MV-4-11 (cell line): ENCODE data around the gene PRTN3.
"Not testable (repeated sequence)": the region's sequence is repeated elsewhere in the genome, so short reads cannot be mapped to it uniquely, and the experiment has no call there.

Experiments
- DNase-seq: peaks from one replicate; lab custom pipeline; 2025; lab: John Stamatoyannopoulos, UW

The PRTN3 gene

DNA sequence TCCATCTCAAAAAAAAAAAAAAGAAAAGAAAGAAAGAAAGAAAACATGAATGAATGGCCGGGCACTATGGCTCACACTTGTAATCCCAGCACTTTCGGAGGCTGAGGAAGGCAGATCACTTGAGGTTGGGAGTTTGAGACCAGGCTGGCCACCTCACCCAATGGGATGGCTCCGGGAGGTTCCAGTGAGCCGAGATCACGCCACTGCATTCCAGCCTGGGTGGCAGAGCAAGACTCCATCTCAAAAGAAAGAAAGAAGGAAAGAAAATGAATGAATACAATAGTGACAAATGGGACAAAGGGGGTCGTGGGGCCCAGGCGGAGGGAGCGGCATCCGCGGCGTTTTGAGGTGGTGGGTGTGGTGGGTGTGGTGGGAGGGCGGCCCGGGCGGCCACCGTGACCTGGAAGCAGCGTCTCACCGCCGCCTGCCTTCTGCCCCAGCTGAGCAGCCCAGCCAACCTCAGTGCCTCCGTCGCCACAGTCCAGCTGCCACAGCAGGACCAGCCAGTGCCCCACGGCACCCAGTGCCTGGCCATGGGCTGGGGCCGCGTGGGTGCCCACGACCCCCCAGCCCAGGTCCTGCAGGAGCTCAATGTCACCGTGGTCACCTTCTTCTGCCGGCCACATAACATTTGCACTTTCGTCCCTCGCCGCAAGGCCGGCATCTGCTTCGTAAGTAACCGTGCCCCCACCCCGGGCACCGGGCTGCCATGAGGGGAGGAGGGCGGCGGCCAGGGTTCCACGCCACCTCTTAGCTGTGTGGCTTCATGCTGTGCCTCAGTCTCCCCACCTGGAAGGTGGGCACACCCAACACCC is 5.1 kb downstream of the PRTN3 start:
- no peak for DNase-seq

DNA sequence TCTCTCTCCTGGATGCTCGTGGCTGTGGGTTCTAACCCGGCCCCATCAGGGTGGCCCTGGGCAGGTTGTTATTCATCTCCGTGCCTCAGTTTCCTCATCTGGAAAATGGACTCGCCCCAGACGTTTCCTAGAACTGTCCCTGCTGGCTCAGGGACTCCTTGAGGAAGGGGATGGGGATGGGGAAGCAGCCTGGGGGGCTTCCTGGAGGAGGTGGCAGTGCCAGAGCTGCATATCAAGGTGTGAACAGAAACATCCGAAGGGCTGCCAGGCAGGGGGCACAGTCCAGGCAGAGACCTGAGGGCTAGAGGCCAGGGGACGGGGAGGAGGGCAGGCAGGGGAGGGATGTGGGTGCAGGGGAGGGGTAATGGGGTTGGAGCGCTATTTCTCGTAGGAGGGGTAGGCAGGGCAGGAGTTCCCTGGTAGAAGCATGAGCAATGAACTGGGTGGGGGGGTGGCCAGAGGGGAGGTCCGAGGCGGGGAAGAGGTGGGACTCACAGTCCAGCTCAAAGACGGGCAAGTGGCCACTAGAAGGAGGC is 7.7 kb downstream of the PRTN3 start:
- peak; percentile 56 for DNase-seq

DNA sequence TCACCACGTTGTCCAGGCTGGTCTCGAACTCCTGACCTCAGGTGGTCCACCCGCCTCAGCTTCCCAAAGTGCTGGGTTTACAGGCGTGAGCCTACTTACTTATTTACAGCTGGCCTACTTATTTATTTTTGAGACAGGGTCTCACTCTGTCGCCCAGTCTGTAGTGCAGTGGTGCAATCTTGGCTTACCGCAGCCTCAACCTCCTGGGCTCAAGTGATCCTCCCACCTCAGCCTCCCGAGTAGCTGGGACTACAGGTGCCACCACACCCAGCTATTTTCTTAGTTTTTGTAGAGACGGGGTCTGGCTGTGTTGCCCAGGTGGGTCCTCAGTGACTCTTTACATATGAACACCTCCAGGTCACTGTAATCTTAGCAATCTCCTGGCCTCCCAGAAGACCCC is 8.4 kb downstream of the PRTN3 start:
- DNase-seq: not testable (repeated sequence)

DNA sequence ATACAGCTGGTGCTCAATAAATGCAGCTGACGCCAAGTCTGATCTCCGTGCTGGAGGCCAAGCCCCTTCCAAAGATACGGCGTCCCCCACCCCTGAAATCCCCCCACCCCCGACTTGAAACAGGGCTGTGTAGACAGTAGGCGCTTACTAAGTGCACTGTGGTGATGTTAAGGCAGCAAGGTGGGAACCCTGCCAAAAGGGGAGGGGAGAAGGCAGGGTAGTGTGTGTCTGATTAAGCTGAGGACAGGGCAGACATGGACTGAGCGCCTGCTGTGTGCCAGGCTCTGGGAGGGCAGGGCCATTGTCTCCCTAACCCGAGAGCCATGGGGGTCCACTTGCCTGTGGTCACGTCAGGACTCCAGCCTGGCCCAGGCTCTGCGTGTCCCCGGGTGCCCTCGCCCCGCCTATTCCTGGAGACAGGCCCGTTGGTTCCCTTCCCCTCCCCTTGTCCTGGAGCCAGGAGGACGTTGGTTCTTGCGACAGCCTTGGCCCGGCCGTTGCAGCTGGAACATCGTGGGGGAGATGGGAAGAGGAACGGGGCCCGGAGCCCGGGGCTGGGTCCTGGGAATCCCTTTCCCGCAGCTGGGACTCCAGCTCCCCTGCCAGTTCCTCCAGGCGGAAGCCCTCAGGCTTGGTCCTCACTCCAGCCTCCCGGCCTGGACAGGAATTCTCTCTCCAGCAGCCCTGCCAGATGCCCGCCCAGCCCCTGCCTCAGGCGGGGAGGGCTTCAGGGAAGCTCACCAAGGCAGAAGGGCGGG is 9.6 kb downstream of the PRTN3 start:
- peak; percentile 90 for DNase-seq

DNA sequence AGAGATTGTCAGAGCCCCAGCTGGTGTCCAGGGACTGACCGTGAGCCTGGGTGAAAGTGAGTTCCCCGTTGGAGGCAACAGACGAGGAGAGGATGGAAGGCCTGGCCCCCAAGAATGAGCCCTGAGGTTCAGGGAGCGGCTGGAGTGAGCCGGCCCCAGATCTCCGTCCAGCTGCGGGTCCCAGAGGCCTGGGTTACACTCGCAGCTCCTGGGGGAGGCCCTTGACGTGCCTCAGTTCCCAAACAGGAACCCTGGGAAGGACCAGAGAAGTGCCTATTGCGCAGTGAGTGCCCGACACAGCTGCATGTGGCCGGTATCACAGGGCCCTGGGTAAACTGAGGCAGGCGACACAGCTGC is 10.2 kb downstream of the PRTN3 start:
- no peak for DNase-seq

DNA sequence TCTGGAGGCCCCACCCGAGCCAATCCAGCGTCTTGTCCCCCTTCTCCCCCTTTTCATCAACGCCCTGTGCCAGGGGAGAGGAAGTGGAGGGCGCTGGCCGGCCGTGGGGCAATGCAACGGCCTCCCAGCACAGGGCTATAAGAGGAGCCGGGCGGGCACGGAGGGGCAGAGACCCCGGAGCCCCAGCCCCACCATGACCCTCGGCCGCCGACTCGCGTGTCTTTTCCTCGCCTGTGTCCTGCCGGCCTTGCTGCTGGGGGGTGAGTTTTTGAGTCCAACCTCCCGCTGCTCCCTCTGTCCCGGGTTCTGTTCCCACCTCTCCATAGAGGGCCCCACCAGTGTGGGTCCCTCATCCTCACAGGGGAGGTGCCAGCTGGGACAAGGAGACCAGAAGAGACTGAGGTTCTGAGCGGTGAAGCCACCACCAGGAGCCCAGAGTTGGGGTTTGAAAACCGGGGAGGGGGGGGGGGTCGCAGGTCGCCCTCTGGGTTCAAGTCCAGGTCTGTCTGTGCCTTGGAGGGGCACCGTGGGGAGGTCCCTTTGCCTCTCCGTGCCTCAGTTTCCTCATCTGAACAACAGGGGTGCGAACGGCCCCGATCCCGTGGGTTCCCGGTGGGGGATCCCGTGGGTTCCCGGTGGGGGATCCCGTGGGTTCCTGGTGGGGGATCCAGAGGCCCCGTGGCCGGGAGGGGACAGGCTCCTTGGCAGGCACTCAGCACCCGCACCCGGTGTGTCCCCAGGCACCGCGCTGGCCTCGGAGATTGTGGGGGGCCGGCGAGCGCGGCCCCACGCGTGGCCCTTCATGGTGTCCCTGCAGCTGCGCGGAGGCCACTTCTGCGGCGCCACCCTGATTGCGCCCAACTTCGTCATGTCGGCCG is 11.6 kb downstream of the PRTN3 start, which contains the start of gene ELANE:
Gene ELANE, plus strand, starts transcription at position 168 of the 878 bp plus-strand sequence. Its CDS starts 26 bp downstream, at position 194.
- DNase-seq: peak; percentile 53

DNA sequence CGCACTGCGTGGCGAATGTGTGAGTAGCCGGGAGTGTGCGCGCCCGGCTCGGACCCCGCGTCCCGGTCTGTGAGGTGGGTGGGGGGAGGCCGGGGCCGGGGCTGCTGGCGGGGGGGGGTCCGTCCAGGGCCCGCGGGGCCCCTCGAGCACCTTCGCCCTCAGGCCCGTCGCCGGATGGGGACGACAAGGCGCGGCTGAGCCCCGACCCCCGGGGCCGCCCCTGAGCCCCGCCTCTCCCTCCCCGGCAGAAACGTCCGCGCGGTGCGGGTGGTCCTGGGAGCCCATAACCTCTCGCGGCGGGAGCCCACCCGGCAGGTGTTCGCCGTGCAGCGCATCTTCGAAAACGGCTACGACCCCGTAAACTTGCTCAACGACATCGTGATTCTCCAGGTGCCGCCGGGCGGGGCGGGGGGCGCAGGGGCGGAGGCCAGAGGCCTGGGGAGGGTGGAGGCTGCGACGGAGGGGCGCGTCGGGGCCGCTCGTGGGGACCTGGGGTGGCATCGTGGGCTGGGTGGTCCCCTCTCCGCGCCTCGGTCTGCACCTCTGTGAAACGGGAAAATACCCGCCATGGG is 12.3 kb downstream of the PRTN3 start:
- DNase-seq: no peak

DNA sequence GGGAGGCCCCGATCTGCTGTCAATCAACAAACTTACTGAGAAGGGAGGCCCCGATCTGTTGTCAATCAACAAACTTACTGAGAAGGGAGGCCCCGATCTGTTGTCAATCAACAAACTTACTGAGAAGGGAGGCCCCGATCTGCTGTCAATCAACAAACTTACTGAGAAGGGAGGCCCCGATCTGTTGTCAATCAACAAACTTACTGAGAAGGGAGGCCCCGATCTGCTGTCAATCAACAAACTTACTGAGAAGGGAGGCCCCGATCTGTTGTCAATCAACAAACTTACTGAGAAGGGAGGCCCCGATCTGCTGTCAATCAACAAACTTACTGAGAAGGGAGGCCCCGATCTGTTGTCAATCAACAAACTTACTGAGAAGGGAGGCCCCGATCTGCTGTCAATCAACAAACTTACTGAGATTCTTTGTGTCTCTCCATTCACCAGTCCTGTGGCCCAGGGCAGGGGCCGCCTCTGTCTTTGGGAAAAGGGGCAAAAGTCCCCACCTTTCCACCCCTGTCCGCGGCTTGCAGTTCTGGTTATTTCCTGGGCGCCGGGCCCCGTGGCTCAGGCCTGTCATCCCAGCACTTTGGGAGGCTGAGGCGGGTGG is 12.9 kb downstream of the PRTN3 start:
- DNase-seq: not testable (repeated sequence)

DNA sequence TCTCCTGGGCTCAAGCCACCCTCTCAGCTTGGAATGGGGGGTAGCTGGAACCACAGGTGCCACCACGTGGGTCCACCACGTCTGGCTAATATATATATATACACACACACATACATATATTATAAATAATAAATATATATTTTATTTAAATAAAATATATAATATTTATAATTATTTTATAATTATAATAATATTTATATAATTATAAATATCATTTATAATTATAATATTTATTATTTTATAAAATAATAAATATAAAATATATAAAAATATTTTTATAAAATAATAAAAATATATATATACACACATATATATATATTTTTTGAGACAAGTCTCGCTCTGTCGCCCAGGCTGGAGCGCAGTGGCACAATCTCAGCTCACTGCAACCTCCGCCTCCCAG is 13.8 kb downstream of the PRTN3 start:
- no peak for DNase-seq

DNA sequence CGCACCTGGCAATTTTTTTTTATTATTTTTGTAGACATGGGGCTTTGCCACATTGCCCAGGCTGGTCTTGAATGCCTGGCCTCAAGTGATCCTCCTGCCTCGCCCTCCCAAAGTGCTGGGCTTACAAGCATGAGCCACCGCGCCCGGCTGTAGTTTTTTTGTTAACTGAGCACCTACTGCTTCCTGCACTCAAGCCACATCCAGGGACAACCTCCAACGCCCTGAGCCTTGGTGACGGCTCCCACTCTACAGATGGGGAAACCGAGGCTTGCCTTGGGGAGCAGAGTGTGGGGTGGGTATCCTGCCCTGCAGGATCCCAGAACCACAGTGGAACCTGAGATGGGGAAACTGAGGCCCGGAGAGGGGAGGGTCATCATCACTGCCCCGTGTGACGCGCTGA is 14.3 kb downstream of the PRTN3 start:
- no peak for DNase-seq

DNA sequence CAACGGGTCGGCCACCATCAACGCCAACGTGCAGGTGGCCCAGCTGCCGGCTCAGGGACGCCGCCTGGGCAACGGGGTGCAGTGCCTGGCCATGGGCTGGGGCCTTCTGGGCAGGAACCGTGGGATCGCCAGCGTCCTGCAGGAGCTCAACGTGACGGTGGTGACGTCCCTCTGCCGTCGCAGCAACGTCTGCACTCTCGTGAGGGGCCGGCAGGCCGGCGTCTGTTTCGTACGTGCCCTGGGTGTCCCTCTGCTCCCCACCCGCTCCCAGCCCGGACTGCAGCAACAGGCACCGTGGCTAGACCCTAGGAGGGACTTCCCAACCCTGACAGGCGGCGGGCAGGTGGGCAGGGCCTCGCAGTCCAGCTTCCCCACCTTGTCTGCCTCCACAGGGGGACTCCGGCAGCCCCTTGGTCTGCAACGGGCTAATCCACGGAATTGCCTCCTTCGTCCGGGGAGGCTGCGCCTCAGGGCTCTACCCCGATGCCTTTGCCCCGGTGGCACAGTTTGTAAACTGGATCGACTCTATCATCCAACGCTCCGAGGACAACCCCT is 14.8 kb downstream of the PRTN3 start:
- no peak for DNase-seq

DNA sequence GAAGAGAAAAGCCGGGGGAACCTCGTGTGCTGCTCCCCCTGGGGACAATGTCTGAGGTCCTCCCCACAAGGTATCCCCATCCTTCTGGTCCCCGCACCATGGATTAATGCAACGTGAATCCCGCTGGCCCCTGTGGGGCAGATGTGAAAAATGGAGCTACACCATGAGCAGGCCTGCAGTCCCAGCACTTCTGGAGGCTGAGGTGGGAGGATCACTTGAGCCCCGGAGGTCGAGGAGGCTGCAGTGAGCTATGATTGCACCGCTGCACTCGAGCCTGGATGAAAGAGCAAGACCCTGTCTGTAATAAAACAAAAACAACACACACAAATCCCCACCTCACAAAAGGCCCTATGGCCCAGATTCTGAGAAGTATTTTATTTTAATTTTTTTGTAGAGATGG is 17.5 kb downstream of the PRTN3 start:
- DNase-seq: no peak

DNA sequence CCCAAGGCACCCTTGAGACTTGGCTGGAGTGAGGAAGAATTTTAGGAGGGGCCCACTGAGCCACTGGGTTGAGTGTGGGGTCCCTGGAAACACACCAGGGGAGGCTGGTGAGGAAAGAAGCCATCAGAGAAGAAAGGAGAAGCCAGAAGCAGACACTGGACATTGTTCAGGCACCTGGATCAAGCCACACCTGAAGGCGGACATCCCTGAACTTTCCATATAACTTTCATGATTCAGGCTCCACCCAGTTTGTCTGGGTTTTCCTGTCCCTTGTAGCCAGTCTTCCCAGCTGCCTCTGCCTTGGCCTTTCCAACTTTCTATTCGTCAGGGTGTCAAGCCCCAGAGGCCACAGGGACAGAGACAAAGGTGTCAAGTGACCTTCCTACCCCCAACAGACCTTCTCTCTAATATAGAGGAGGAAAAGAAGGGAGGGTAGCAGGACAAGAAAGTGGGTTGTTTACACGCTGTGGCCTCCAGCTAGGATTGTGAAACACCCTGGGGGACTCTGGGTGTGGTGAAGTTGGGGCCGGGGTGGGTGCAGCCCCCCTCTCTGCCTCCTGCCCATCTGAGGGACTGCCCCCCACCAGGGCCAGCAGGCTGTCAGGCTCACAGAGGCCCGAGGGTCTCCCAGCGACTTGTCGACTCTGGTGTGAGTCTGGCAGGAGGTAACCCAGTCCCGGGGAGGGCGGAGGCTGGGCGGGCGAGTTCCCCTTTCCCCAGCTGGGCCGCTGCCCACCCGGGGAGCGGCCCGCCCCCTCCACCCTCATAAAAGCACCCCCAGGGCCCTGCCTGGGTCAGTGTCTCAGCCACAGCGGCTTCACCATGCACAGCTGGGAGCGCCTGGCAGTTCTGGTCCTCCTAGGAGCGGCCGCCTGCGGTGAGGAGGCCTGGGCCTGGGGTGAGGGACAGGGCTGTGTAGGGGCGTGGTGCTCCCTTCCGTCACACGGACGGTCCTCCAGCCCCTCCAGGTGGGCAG is 18.4 kb downstream of the PRTN3 start, which contains the start of gene CFD:
Gene CFD, plus strand, starts transcription at position 797 of the 976 bp plus-strand sequence. Its CDS starts 26 bp downstream, at position 823.
- DNase-seq: peak; percentile 88

DNA sequence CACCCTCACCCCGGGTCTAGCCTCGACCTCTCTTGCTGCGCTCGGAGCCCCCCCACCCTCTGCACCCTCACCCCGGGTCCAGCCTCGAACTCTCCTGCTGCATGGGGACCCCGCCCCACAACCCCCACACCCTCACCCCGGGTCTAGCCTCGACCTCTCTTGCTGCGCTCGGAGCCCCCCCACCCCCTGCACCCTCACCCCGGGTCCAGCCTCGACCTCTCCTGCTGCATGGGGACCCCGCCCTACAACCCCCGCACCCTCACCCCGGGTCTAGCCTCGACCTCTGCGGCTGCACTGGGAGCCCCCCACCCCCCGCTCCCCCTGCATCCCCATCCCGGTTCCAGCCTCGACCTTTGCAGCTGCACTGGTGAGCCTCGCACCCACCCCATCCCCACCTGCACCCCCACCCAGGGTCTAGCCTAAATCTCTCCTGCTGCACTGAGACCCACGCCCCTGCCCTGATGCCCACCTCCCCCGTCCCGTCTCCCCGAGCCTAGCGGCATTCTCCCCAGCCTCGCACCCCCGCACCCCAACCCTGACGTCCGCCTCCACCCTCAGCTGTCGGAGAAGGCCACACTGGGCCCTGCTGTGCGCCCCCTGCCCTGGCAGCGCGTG is 20.4 kb downstream of the PRTN3 start:
- DNase-seq: no peak

DNA sequence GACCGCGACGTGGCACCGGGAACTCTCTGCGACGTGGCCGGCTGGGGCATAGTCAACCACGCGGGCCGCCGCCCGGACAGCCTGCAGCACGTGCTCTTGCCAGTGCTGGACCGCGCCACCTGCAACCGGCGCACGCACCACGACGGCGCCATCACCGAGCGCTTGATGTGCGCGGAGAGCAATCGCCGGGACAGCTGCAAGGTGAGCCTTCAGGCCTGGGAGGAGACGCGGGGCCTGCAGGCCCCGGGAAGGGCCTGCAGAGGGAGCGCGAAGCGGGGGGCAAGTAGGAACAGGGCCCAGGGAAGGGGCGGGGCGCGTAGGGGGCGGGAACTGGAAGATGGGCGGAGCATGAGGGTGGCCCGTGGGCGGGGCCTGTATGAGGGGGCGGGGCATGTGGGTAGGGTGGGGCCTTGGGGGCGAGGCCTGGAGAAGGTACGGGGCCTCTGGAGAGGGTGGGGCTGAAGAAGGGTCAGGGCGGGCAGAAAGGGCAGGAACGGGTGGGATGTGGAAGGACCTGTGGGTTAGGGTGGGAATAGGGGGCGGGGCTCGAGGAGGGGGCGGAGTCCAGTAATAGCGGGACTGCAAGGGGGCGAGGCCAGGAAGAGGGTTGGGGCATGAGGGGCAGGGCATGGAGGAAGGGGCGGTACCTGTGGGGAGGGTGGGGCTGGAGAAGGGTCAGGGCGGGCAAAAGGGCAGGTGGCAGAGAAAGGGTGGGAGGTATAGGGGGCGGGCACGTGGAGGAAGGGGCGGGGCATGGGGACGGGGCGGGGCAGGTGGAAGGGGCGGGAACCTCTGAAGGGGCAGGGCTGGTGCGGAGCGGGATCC is 21.2 kb downstream of the PRTN3 start:
- DNase-seq: peak; percentile 78

DNA sequence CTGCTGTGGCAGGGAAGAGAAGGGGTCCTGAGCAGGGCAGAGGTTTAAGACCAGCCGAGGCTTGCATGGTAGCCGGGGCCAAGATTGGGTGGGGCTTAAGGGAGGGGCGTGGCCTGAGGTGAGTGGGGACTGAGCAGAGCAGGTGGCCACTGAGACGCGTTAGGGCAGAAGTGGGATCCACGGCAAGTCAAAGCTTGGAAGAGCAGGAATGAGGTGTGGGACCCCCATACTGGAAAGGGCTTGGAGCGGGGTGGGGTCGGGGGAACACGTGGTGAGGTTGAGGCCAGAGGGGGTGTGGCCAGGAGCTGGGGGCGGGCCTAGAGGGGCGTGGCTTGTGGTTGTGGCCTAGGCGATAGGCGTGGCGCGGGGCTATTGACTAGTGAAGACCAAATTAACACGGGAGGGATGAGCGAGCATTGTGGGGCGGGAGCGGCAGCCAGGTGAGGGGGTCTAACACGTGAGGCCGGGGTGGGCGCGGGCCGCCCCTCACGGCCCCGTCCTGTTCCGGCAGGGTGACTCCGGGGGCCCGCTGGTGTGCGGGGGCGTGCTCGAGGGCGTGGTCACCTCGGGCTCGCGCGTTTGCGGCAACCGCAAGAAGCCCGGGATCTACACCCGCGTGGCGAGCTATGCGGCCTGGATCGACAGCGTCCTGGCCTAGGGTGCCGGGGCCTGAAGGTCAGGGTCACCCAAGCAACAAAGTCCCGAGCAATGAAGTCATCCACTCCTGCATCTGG is 21.9 kb downstream of the PRTN3 start:
- DNase-seq: peak; percentile 57

DNA sequence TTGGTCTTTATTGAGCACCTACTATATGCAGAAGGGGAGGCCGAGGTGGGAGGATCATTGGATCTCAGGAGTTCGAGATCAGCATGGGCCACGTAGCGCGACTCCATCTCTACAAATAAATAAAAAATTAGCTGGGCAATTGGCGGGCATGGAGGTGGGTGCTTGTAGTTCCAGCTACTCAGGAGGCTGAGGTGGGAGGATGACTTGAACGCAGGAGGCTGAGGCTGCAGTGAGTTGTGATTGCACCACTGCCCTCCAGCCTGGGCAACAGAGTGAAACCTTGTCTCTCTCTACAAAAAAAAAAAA is 22.5 kb downstream of the PRTN3 start:
- no peak for DNase-seq
